CD8-positive, alpha-beta memory T cell (primary cell): ENCODE measurements around the gene PAIP2B. TPM values are rescaled to one million over a fixed set of nuclear protein-coding genes. Genes with fewer than 3 reads are reported as not detected.

Experiments
- CTCF ChIA-PET: fragments of 350-600 bp; sonication (Branson Sonifier 250); formaldehyde crosslinking; loops from one replicate; lab custom pipeline; 2021; ENCODE audit warnings: antibody characterized with exemption; lab: Charles Lee
- POLR2A ChIA-PET: fragments of 350-600 bp; sonication (Branson Sonifier 250); formaldehyde crosslinking; loops from one replicate; lab custom pipeline; 2021; ENCODE audit warnings: antibody characterized with exemption; lab: Charles Lee
- DNase-seq, 5 donors: peaks; one replicate each; pipeline versions ENCODE4 v3.0.0 to v3.0.0-alpha.2; 2020 to 2022; ENCODE audit warnings: mixed read lengths in 1 of 5
- H3K27ac ChIP-seq: one replicate; pipeline ENCODE4 v1.7.0; 2013; ENCODE audit warnings: low read depth, mild to moderate bottlenecking, low read length, moderate library complexity
- H3K27me3 ChIP-seq: 2 replicates; pipeline ENCODE4 v1.7.0; 2013; ENCODE audit warnings: low read length, mild to moderate bottlenecking; ENCODE audit not compliant: insufficient read depth, poor library complexity, severe bottlenecking
- H3K36me3 ChIP-seq: 2 replicates; pipeline ENCODE4 v1.7.0; 2013; ENCODE audit warnings: mild to moderate bottlenecking, low read length, moderate library complexity; ENCODE audit not compliant: insufficient read depth
- H3K4me1 ChIP-seq: 2 replicates; pipeline ENCODE4 v1.7.0; 2013; ENCODE audit warnings: mild to moderate bottlenecking, low read length, moderate library complexity; ENCODE audit not compliant: insufficient read depth
- H3K4me3 ChIP-seq: 2 replicates; pipeline ENCODE4 v1.7.0; 2013; ENCODE audit warnings: mild to moderate bottlenecking, low read length
- H3K9me3 ChIP-seq: 2 replicates; pipeline ENCODE4 v1.7.0; 2013; ENCODE audit warnings: mild to moderate bottlenecking, low read length
- H3K27ac Mint-ChIP-seq, 8 donors: one replicate each; pipeline ENCODE4 v1.8.0; 2020 to 2021; ENCODE audit warnings: mixed read lengths in 8 of 8, mild to moderate bottlenecking in 6 of 8, inconsistent platforms in 3 of 8, moderate library complexity in 3 of 8
- H3K27me3 Mint-ChIP-seq, 2 donors: one replicate each; pipeline ENCODE4 v1.8.0; 2020 to 2021; ENCODE audit warnings: mixed read lengths in 2 of 2, mild to moderate bottlenecking in 1 of 2, moderate library complexity in 1 of 2
- H3K36me3 Mint-ChIP-seq, 3 donors: one replicate each; pipeline ENCODE4 v1.8.0; 2020 to 2021; ENCODE audit warnings: mixed read lengths in 3 of 3, inconsistent platforms in 1 of 3, mild to moderate bottlenecking in 1 of 3
- H3K4me1 Mint-ChIP-seq, 3 donors: one replicate each; pipeline ENCODE4 v1.8.0; 2020 to 2021; ENCODE audit warnings: mixed read lengths in 3 of 3, inconsistent platforms in 1 of 3, mild to moderate bottlenecking in 1 of 3
- H3K4me3 Mint-ChIP-seq, 7 donors: one replicate each; pipeline ENCODE4 v1.8.0; 2020 to 2021; ENCODE audit warnings: mixed read lengths in 7 of 7, mild to moderate bottlenecking in 6 of 7, moderate library complexity in 4 of 7, inconsistent platforms in 2 of 7
- H3K9me3 Mint-ChIP-seq, 5 donors: one replicate each; pipeline ENCODE4 v1.8.0; 2020 to 2022; ENCODE audit warnings: mixed read lengths in 5 of 5, mild to moderate bottlenecking in 3 of 5, moderate library complexity in 2 of 5, inconsistent platforms in 1 of 5
- polyA plus RNA-seq: library from polyadenylated mRNA; unstranded; fragments of 300-500 nt; fragmentation: Illumina TruSeq; gene quantifications from one replicate; pipeline ENCODE4 v1.2.3, GENCODE V29; 2021
- total RNA-seq, 2 experiments: library from RNA; stranded (reverse); gene quantifications; one replicate each; pipeline ENCODE4 v1.2.3, GENCODE V29; 2021

Gene PAIP2B
- total and polyA plus RNA-seq, 3 experiments from 2014 or later = 2.1 to 2.3 (median 2.2) TPM

- no peaks in the 10 kb centered on the region for H3K36me3 ChIP-seq
- POLR2A ChIA-PET = no interaction called here
- Mint-ChIP-seq H3K27me3 (peaks cover 0 to 13% of the 10 kb centered on the region in 2 donors), H3K4me3 (no peak overlapping the region), H3K4me1 (no peaks in the 10 kb centered on the region), H3K27ac (no peak overlapping the region), H3K9me3 (no peaks in the 10 kb centered on the region), H3K36me3 (peaks cover 0 to 5% (median 0%) of the 10 kb centered on the region in 3 donors)
- DNase-seq = no peak
- CTCF ChIA-PET = no interaction called here
- H3K4me3 ChIP-seq = no peak overlapping the region
- no peak overlapping the region for H3K27ac ChIP-seq
- H3K9me3 ChIP-seq = no peaks in the 10 kb centered on the region
- H3K4me1 ChIP-seq = no peaks in the 10 kb centered on the region
- no peaks in the 10 kb centered on the region for H3K27me3 ChIP-seq
Observed at GRCh38 chr2:71212336-71212735, 14.6 kb downstream of the PAIP2B start.

GRCh38 chr2:71210292-71210691, 16.6 kb downstream of the PAIP2B start:
- Mint-ChIP-seq H3K36me3 (peaks cover 0 to 6% (median 0%) of the 10 kb centered on the region in 3 donors), H3K4me3 (no peak overlapping the region), H3K4me1 (no peaks in the 10 kb centered on the region), H3K27me3 (peaks cover 0 to 16% of the 10 kb centered on the region in 2 donors), H3K9me3 (no peaks in the 10 kb centered on the region), H3K27ac (no peak overlapping the region)
- POLR2A ChIA-PET = no interaction called here
- Histone ChIP-seq H3K4me3 (no peak overlapping the region), H3K27me3 (no peaks in the 10 kb centered on the region), H3K9me3 (no peaks in the 10 kb centered on the region), H3K27ac (no peak overlapping the region), H3K36me3 (no peaks in the 10 kb centered on the region), H3K4me1 (no peaks in the 10 kb centered on the region)
- CTCF ChIA-PET = interaction anchor here (1.5 kb wide), 1 partner anchor 110 kb away, joined by 3 read pairs; no protein-coding TSS in a partner anchor
- DNase-seq = no peak

- H3K27ac Mint-ChIP-seq = no peak overlapping the region
- no peaks in the 10 kb centered on the region for H3K4me1 Mint-ChIP-seq
- CTCF ChIA-PET = no interaction called here
- no peak overlapping the region for H3K4me3 Mint-ChIP-seq
- POLR2A ChIA-PET = no interaction called here
- H3K27me3 ChIP-seq = no peaks in the 10 kb centered on the region
- no peaks in the 10 kb centered on the region for H3K36me3 ChIP-seq
- H3K27me3 Mint-ChIP-seq = peaks cover 0 to 16% of the 10 kb centered on the region in 2 donors
- no peak overlapping the region for H3K4me3 ChIP-seq
- H3K4me1 ChIP-seq = no peaks in the 10 kb centered on the region
- no peak overlapping the region for H3K27ac ChIP-seq
- H3K9me3 Mint-ChIP-seq = no peaks in the 10 kb centered on the region
- H3K9me3 ChIP-seq = no peaks in the 10 kb centered on the region
- no peak for DNase-seq
- H3K36me3 Mint-ChIP-seq = peaks cover 0 to 6% (median 0%) of the 10 kb centered on the region in 3 donors
Observed at GRCh38 chr2:71208756-71209155, 18.1 kb downstream of the PAIP2B start.

- Mint-ChIP-seq H3K4me1 (no peaks in the 10 kb centered on the region), H3K27ac (no peak overlapping the region), H3K27me3 (peaks cover 0 to 16% of the 10 kb centered on the region in 2 donors), H3K4me3 (no peak overlapping the region), H3K9me3 (no peaks in the 10 kb centered on the region), H3K36me3 (peaks cover 0 to 6% (median 2%) of the 10 kb centered on the region in 3 donors)
- H3K27ac ChIP-seq = no peak overlapping the region
- ChIA-PET CTCF (no interaction called here), POLR2A (no interaction called here)
- H3K36me3 ChIP-seq = no peaks in the 10 kb centered on the region
- H3K27me3 ChIP-seq = no peaks in the 10 kb centered on the region
- no peaks in the 10 kb centered on the region for H3K9me3 ChIP-seq
- no peak overlapping the region for H3K4me3 ChIP-seq
- no peak for DNase-seq
- no peaks in the 10 kb centered on the region for H3K4me1 ChIP-seq
Observed at GRCh38 chr2:71207601-71208000, 19.3 kb downstream of the PAIP2B start.

GRCh38 chr2:71206271-71206670, 20.6 kb downstream of the PAIP2B start:
- H3K27ac Mint-ChIP-seq = peak overlapping the region in 1 of 8 donors; percentile 20
- Histone ChIP-seq H3K9me3 (no peaks in the 10 kb centered on the region), H3K27ac (no peak overlapping the region), H3K4me1 (no peaks in the 10 kb centered on the region), H3K36me3 (peaks cover 6% of the 10 kb centered on the region), H3K4me3 (no peak overlapping the region), H3K27me3 (no peaks in the 10 kb centered on the region)
- H3K9me3 Mint-ChIP-seq = no peaks in the 10 kb centered on the region
- CTCF ChIA-PET = no interaction called here
- no peak overlapping the region for H3K4me3 Mint-ChIP-seq
- POLR2A ChIA-PET = interaction anchor here (0.6 kb wide), 1 partner anchor 39 kb away, joined by 6 read pairs; no protein-coding TSS in a partner anchor
- H3K27me3 Mint-ChIP-seq = peaks cover 0 to 16% of the 10 kb centered on the region in 2 donors
- peaks cover 8 to 17% (median 13%) of the 10 kb centered on the region in 3 donors for H3K36me3 Mint-ChIP-seq
- H3K4me1 Mint-ChIP-seq = no peaks in the 10 kb centered on the region
- DNase-seq = no peak

GRCh38 chr2:71191570-71191943, 35.3 kb downstream of the PAIP2B start:
- H3K36me3 Mint-ChIP-seq = peaks cover 8 to 18% (median 11%) of the 10 kb centered on the region in 3 donors
- H3K27me3 Mint-ChIP-seq = no peaks in the 10 kb centered on the region
- no peak overlapping the region for H3K27ac Mint-ChIP-seq
- H3K4me1 ChIP-seq = no peaks in the 10 kb centered on the region
- no peak for DNase-seq
- no peaks in the 10 kb centered on the region for H3K4me1 Mint-ChIP-seq
- no peak overlapping the region for H3K27ac ChIP-seq
- no peak overlapping the region for H3K4me3 Mint-ChIP-seq
- H3K9me3 Mint-ChIP-seq = peaks cover 0 to 10% (median 5%) of the 10 kb centered on the region in 5 donors
- CTCF ChIA-PET = no interaction called here
- POLR2A ChIA-PET = no interaction called here
- no peak overlapping the region for H3K4me3 ChIP-seq
- no peaks in the 10 kb centered on the region for H3K9me3 ChIP-seq
- H3K27me3 ChIP-seq = no peaks in the 10 kb centered on the region
- H3K36me3 ChIP-seq = no peaks in the 10 kb centered on the region

GRCh38 chr2:71190656-71191569, 36.0 kb downstream of the PAIP2B start:
- no peak for DNase-seq
- no peak overlapping the region for H3K27ac ChIP-seq
- H3K9me3 ChIP-seq = no peaks in the 10 kb centered on the region
- no peak overlapping the region for H3K27ac Mint-ChIP-seq
- ChIA-PET POLR2A (no interaction called here), CTCF (no interaction called here)
- peaks cover 0 to 5% (median 0%) of the 10 kb centered on the region in 5 donors for H3K9me3 Mint-ChIP-seq
- H3K27me3 ChIP-seq = no peaks in the 10 kb centered on the region
- H3K27me3 Mint-ChIP-seq = no peaks in the 10 kb centered on the region
- H3K4me3 Mint-ChIP-seq = no peak overlapping the region
- peaks cover 2 to 15% (median 10%) of the 10 kb centered on the region in 3 donors for H3K36me3 Mint-ChIP-seq
- no peaks in the 10 kb centered on the region for H3K4me1 Mint-ChIP-seq
- H3K4me1 ChIP-seq = no peaks in the 10 kb centered on the region
- no peak overlapping the region for H3K4me3 ChIP-seq
- no peaks in the 10 kb centered on the region for H3K36me3 ChIP-seq

- DNase-seq = no peak
- Histone ChIP-seq H3K4me3 (no peak overlapping the region), H3K36me3 (no peaks in the 10 kb centered on the region), H3K27me3 (no peaks in the 10 kb centered on the region), H3K4me1 (no peaks in the 10 kb centered on the region), H3K27ac (no peak overlapping the region), H3K9me3 (no peaks in the 10 kb centered on the region)
- no peak overlapping the region for H3K4me3 Mint-ChIP-seq
- H3K27ac Mint-ChIP-seq = no peak overlapping the region
- ChIA-PET CTCF (no interaction called here), POLR2A (no interaction called here)
- H3K27me3 Mint-ChIP-seq = no peaks in the 10 kb centered on the region
- H3K36me3 Mint-ChIP-seq = peaks cover 0 to 15% (median 10%) of the 10 kb centered on the region in 3 donors
- H3K4me1 Mint-ChIP-seq = no peaks in the 10 kb centered on the region
- H3K9me3 Mint-ChIP-seq = no peaks in the 10 kb centered on the region
Observed at GRCh38 chr2:71187589-71187988, 39.3 kb downstream of the PAIP2B start.
